Stimulated activated CD8-positive, alpha-beta memory T cell treated with anti-CD3 and anti-CD28 coated beads, Interleukin-2, amount 100 ng/mL, for 48 hours (primary cell): ENCODE data around the gene PTPRN2.
"Not testable (repeated sequence)": the region's sequence is repeated elsewhere in the genome, so short reads cannot be mapped to it uniquely, and the experiment has no call there.

Source experiments
- DNase-seq, 2 donors: peaks; one replicate each; pipeline ENCODE4 v3.0.0-alpha.2; 2020; ENCODE audit warnings: low read depth in 2 of 2

Gene PTPRN2

GRCh38 chr7:157955348-157955999 is 632.1 kb downstream of the PTPRN2 start:
- no peak for DNase-seq

- DNase-seq, result no peak
Observed at GRCh38 chr7:157954901-157955300, 632.7 kb downstream of the PTPRN2 start.

GRCh38 chr7:157952841-157953645 is 634.6 kb downstream of the PTPRN2 start:
- no peak for DNase-seq

- no peak for DNase-seq
Observed at GRCh38 chr7:157952050-157952667, 635.5 kb downstream of the PTPRN2 start.

GRCh38 chr7:157951300-157952049 is 636.1 kb downstream of the PTPRN2 start:
- DNase-seq, result no peak

- no peak for DNase-seq
Observed at GRCh38 chr7:157949711-157950110, 637.9 kb downstream of the PTPRN2 start.

- DNase-seq, result no peak
Observed at GRCh38 chr7:157947504-157947903, 640.1 kb downstream of the PTPRN2 start.

- DNase-seq, result no peak
Observed at GRCh38 chr7:157946398-157947060, 641.1 kb downstream of the PTPRN2 start.

- no peak for DNase-seq
Observed at GRCh38 chr7:157945401-157945800, 642.2 kb downstream of the PTPRN2 start.

GRCh38 chr7:157944734-157945291 is 642.8 kb downstream of the PTPRN2 start:
- no peak for DNase-seq

- no peak for DNase-seq
Observed at GRCh38 chr7:157944051-157944450, 643.6 kb downstream of the PTPRN2 start.

- DNase-seq, result no peak
Observed at GRCh38 chr7:157943561-157943960, 644.1 kb downstream of the PTPRN2 start.

GRCh38 chr7:157941210-157941609 is 646.4 kb downstream of the PTPRN2 start:
- no peak for DNase-seq

GRCh38 chr7:157940497-157940896 is 647.1 kb downstream of the PTPRN2 start:
- no peak for DNase-seq

GRCh38 chr7:157938211-157938610 is 649.4 kb downstream of the PTPRN2 start:
- DNase-seq, result no peak

- no peak for DNase-seq
Observed at GRCh38 chr7:157937406-157937805, 650.2 kb downstream of the PTPRN2 start.

- no peak for DNase-seq
Observed at GRCh38 chr7:157936976-157937375, 650.6 kb downstream of the PTPRN2 start.

GRCh38 chr7:157935721-157936120 is 651.9 kb downstream of the PTPRN2 start:
- not testable (repeated sequence) for DNase-seq

- not testable (repeated sequence) for DNase-seq
Observed at GRCh38 chr7:157933219-157934155, 654.1 kb downstream of the PTPRN2 start.
